Stomach (tissue), 9 donors: Measurements from ENCODE around the gene SCFD2. TPM values are rescaled to one million over a fixed set of nuclear protein-coding genes. Genes with fewer than 3 reads are reported as not detected.

Experiments used
- DNase-seq, 2 donors: peaks; one replicate each; pipeline versions ENCODE4 v3.0.0 to v3.0.0-alpha.2; 2013 to 2019
- H3K27ac ChIP-seq, 5 donors: fragments of 200-600 bp in 4 of 5; sonication (generic) in 4 of 5; one replicate each; pipeline ENCODE4 v1.5.1; 2013 to 2019; ENCODE audit warnings: mild to moderate bottlenecking in 1 of 5, moderate library complexity in 1 of 5
- H3K27me3 ChIP-seq, 3 donors: fragments of 200-600 bp; sonication (generic); one replicate each; pipeline ENCODE4 v1.5.1; 2017 to 2019; ENCODE audit warnings: mixed run types in 1 of 3
- H3K36me3 ChIP-seq, 4 donors: fragments of 200-600 bp; sonication (generic); 1 replicate in 3 of 4; 2 replicates in 1 of 4; pipeline ENCODE4 v1.5.1; 2016 to 2019
- H3K4me1 ChIP-seq, 4 donors: fragments of 200-600 bp; sonication (generic); one replicate each; pipeline ENCODE4 v1.5.1; 2016 to 2019
- H3K4me3 ChIP-seq, 4 donors: fragments of 200-600 bp; sonication (generic) in 3 of 4; one replicate each; pipeline ENCODE4 v1.5.1; 2016 to 2019; ENCODE audit warnings: mild to moderate bottlenecking in 1 of 4
- H3K9me3 ChIP-seq, 4 donors: fragments of 200-600 bp; sonication (generic); one replicate each; pipeline ENCODE4 v1.5.1; 2016 to 2019
- CTCF ChIP-seq, 7 experiments: fragments of 450-650 bp in 4 of 7; fragments of 200-600 bp in 3 of 7; sonication (generic) in 3 of 7; IDR thresholded peaks; one replicate each; pipeline ENCODE4 v1.5.1; 2016 to 2019; ENCODE audit warnings: antibody characterized with exemption in 7 of 7, control low read depth in 2 of 7, mild to moderate bottlenecking in 1 of 7
- EP300 ChIP-seq: sonication (generic); formaldehyde crosslinking; IDR thresholded peaks from one replicate; pipeline ENCODE4 v1.6.1; 2017; ENCODE audit warnings: antibody characterized with exemption
- POLR2A ChIP-seq, 4 donors: fragments of 450-650 bp; IDR thresholded peaks; one replicate each; pipeline ENCODE4 v1.6.1; 2016; ENCODE audit warnings: antibody characterized with exemption in 4 of 4, control low read depth in 2 of 4, mild to moderate bottlenecking in 1 of 4, moderate library complexity in 1 of 4
- POLR2AphosphoS5 ChIP-seq, 3 donors: sonication (generic); formaldehyde crosslinking; IDR thresholded peaks; one replicate each; pipeline ENCODE4 v1.6.1; 2016; ENCODE audit warnings: antibody characterized with exemption in 3 of 3
- WGBS, 5 donors: extraction: QIAGEN DNeasy Blood & Tissue Kit in 3 of 5; methylation state at CpG; one replicate each; pipeline versions ENCODE4 v1.1.5 to v1.1.7; 2013 to 2018; 5-methylcytosine and 5-hydroxymethylcytosine counted together
- intact Hi-C: fragments of 100-400 bp; cut with DNase I; formaldehyde crosslinking; loops from one replicate; pipeline ENCODE4 v1.15.1; 2023; ENCODE audit warnings: low total_unique reads
- polyA plus RNA-seq, 3 donors: library from polyadenylated mRNA; stranded (reverse); fragments of 200-250 nt; gene quantifications; one replicate each; pipeline ENCODE4 v1.2.3, GENCODE V29; 2013
- total RNA-seq, 5 donors: library from RNA; depleted of rRNA; stranded (reverse); fragments of >200 nt; gene quantifications; one replicate each; pipeline versions ENCODE4 v1.1.0 to v1.2.3, GENCODE V29; 2014 to 2016
- donor health status: healthy with polysubstance abuse.
- donor health status: Bipolar disorder and iron deficiency.
- donor health status: healthy.

The SCFD2 gene
- total and polyA plus RNA-seq, 8 donors, result 2.9 to 40.2 (median 11.1) TPM

- H3K4me3 ChIP-seq, result no peak overlapping the region
- 19 to 54% (median 31%) methylated on average over 2 of the region's 2 CpGs for WGBS, 5 donors
- H3K27me3 ChIP-seq, result no peaks in the 10 kb centered on the region
- H3K4me1 ChIP-seq, result peaks cover 0 to 66% (median 20%) of the 10 kb centered on the region in 4 donors
- peak overlapping the region in 2 of 5 donors; percentile 15 to 31 for H3K27ac ChIP-seq
- intact Hi-C loops, result no loop called here
- peak in 1 of 2 donors; percentile 20 for DNase-seq
- H3K36me3 ChIP-seq, result no peaks in the 10 kb centered on the region
- TF ChIP-seq CTCF (IDR thresholded peaks at IDR 0.05) (no peak), POLR2AphosphoS5 (IDR thresholded peaks at IDR 0.05) (no peak), POLR2A (IDR thresholded peaks at IDR 0.05) (no peak), EP300 (no peak)
- H3K9me3 ChIP-seq, result no peaks in the 10 kb centered on the region
Measured at GRCh38 chr4:53011259-53011905, 354.5 kb downstream of the SCFD2 start.

- H3K4me1 ChIP-seq, result peaks cover 0 to 72% (median 20%) of the 10 kb centered on the region in 4 donors
- DNase-seq, result peak in 1 of 2 donors; percentile 57
- intact Hi-C loops, result no loop called here
Measured at GRCh38 chr4:53010318-53010717, 355.5 kb downstream of the SCFD2 start.

GRCh38 chr4:53009824-53010223 lies 356.0 kb downstream of the SCFD2 start:
- Histone ChIP-seq H3K4me3 (no peak overlapping the region), H3K9me3 (no peaks in the 10 kb centered on the region), H3K27ac (peak overlapping the region in 2 of 5 donors; percentile 16 to 31), H3K27me3 (no peaks in the 10 kb centered on the region), H3K36me3 (no peaks in the 10 kb centered on the region), H3K4me1 (peaks cover 0 to 72% (median 20%) of the 10 kb centered on the region in 4 donors)
- intact Hi-C loops, result no loop called here
- no peak for TF ChIP-seq CTCF (IDR thresholded peaks at IDR 0.05)
- TF ChIP-seq POLR2AphosphoS5 (IDR thresholded peaks at IDR 0.05), result no peak
- no peak for TF ChIP-seq POLR2A (IDR thresholded peaks at IDR 0.05)
- TF ChIP-seq EP300, result no peak
- no peak for DNase-seq
- WGBS, 5 donors, result 71 to 79% (median 77%) methylated on average over 3 of the region's 3 CpGs

More at GRCh38 chr4:53010318-53010717, 355.5 kb downstream of the SCFD2 start:
- no peaks in the 10 kb centered on the region for H3K9me3 ChIP-seq
- TF ChIP-seq EP300 (peak; percentile 82), CTCF (IDR thresholded peaks at IDR 0.05) (no peak), POLR2AphosphoS5 (IDR thresholded peaks at IDR 0.05) (peak in 2 of 3 donors; percentile 49 to 59)
- 60 to 82% (median 77%) methylated on average over 5 of the region's 5 CpGs for WGBS, 5 donors
- no peaks in the 10 kb centered on the region for H3K36me3 ChIP-seq
- H3K27ac ChIP-seq, result peak overlapping the region in 1 of 5 donors; percentile 31
- H3K27me3 ChIP-seq, result no peaks in the 10 kb centered on the region
- H3K4me3 ChIP-seq, result no peak overlapping the region

- WGBS, 5 donors, result 92 to 96% (median 96%) methylated on average over 4 of the region's 4 CpGs
- Histone ChIP-seq H3K36me3 (no peaks in the 10 kb centered on the region), H3K4me1 (peaks cover 0 to 50% (median 12%) of the 10 kb centered on the region in 4 donors), H3K4me3 (no peak overlapping the region), H3K27me3 (no peaks in the 10 kb centered on the region), H3K27ac (no peak overlapping the region), H3K9me3 (no peaks in the 10 kb centered on the region)
- TF ChIP-seq POLR2A (IDR thresholded peaks at IDR 0.05) (no peak), EP300 (no peak), CTCF (IDR thresholded peaks at IDR 0.05) (no peak), POLR2AphosphoS5 (IDR thresholded peaks at IDR 0.05) (no peak)
- intact Hi-C loops, result no loop called here
- DNase-seq, result no peak
Measured at GRCh38 chr4:53007024-53007423, 358.8 kb downstream of the SCFD2 start.
